A673 (cell line): Measurements from ENCODE around the gene KLHDC3. TPM values are rescaled to one million over a fixed set of nuclear protein-coding genes. Genes with fewer than 3 reads are reported as not detected.

Source experiments
- BruUV-seq: library from RNA; stranded (reverse); fragments of 400-500 nt; replicated peaks from 2 replicates; lab custom pipeline; 2021; lab: Mats Ljungman, UMichigan
- CTCF ChIA-PET: fragments of 300-600 bp; sonication (Branson Sonifier 250); formaldehyde crosslinking; loops from one replicate; lab custom pipeline; 2022; ENCODE audit warnings: antibody characterized with exemption; lab: Charles Lee
- POLR2A ChIA-PET: fragments of 300-600 bp; sonication (Branson Sonifier 250); formaldehyde crosslinking; loops from one replicate; lab custom pipeline; 2022; ENCODE audit warnings: antibody characterized with exemption; ENCODE audit not compliant: low non-redundant PET; lab: Charles Lee
- DNase-seq: peaks from one replicate; pipeline ENCODE4 v3.0.0-alpha.2; 2015; ENCODE audit warnings: low spot score
- H3K27ac ChIP-seq: fragments of 200-600 bp; sonication (generic); 2 replicates; pipeline ENCODE4 v1.5.1; 2016; ENCODE audit warnings: mixed run types, low read depth, mild to moderate bottlenecking, mixed read lengths, antibody characterized with exemption, low read length; ENCODE audit not compliant: poor library complexity, severe bottlenecking
- H3K27me3 ChIP-seq: fragments of 200-600 bp; sonication (generic); replicated peaks from 2 replicates; pipeline ENCODE4 v1.6.1; 2017; ENCODE audit warnings: mixed run types, low read depth, mild to moderate bottlenecking, mixed read lengths, antibody characterized with exemption, low read length; ENCODE audit not compliant: insufficient read depth, poor library complexity
- H3K36me3 ChIP-seq: fragments of 200-600 bp; sonication (generic); 2 replicates; pipeline ENCODE4 v1.6.1; 2016; ENCODE audit warnings: mixed run types, mild to moderate bottlenecking, mixed read lengths, antibody characterized with exemption, low read length; ENCODE audit not compliant: insufficient read depth, poor library complexity, severe bottlenecking
- H3K4me1 ChIP-seq: fragments of 200-600 bp; sonication (generic); 2 replicates; pipeline ENCODE4 v1.6.1; 2017; ENCODE audit warnings: mixed run types, mild to moderate bottlenecking, mixed read lengths, antibody characterized with exemption, low read length; ENCODE audit not compliant: insufficient read depth, poor library complexity, severe bottlenecking
- H3K4me3 ChIP-seq: fragments of 200-600 bp; sonication (generic); 2 replicates; pipeline ENCODE4 v1.5.1; 2016; ENCODE audit warnings: low read depth, mixed run types, mild to moderate bottlenecking, mixed read lengths, low read length; ENCODE audit not compliant: poor library complexity, severe bottlenecking
- H3K9me3 ChIP-seq: fragments of 200-600 bp; sonication (generic); 2 replicates; pipeline ENCODE4 v1.6.1; 2016; ENCODE audit warnings: mixed run types, low read depth, mild to moderate bottlenecking, mixed read lengths, antibody characterized with exemption, low read length; ENCODE audit not compliant: poor library complexity, severe bottlenecking
- EZH2 ChIP-seq: fragments of 200-600 bp; sonication (generic); IDR thresholded peaks from 2 replicates; pipeline ENCODE4 v1.6.1; 2017; ENCODE audit warnings: borderline replicate concordance, low read depth, mild to moderate bottlenecking, mixed read lengths, antibody characterized with exemption, low read length; ENCODE audit not compliant: poor library complexity, severe bottlenecking
- intact Hi-C: fragments of 100-400 bp; cut with micrococcal nuclease; formaldehyde crosslinking; loops from one replicate; pipeline ENCODE4 v1.10.0; 2022; ENCODE audit not compliant: unreplicated experiment
- total RNA-seq: library from RNA; stranded (reverse); gene quantifications from 2 replicates; pipeline ENCODE4 v1.2.3, GENCODE V29; 2021
- TF ChIP-seq, protein P1 (sequence below): fragments of 300-800, 200-600 bp; sonication (generic); conservative IDR thresholded peaks from 2 replicates; pipeline ENCODE4 v1.5.1; 2017; ENCODE audit warnings: low read depth, mild to moderate bottlenecking, antibody characterized with exemption, low read length, moderate library complexity, mixed read lengths

KLHDC3 gene
- total RNA-seq, 1 experiment from 2014 or later, result 90.1 TPM

DNA sequence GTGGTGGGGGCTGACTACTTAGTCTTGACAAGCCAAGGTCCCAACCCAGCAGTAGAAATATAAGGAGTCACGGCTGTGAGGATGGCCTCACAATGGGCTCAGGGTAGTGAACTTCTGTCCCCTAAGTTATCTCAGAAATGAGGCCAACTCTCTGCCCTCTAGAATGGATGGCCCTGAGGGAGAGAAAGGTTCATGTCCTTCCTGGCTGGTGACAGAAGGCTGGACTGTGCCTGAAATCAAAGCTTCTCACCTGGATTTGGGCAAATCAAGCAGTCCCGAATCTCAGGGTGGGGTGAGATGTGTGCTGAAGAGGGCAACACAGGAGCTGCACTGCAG is 20.1 kb downstream of the KLHDC3 start:
- ChIA-PET POLR2A (interaction anchor here (0.6 kb wide), 1 partner anchor 130 kb away, joined by 3 read pairs; no protein-coding TSS in a partner anchor), CTCF (no interaction called here)
- no TSS peak for BruUV-seq
- no peak for TF ChIP-seq EZH2
- TF ChIP-seq, protein P1, sequence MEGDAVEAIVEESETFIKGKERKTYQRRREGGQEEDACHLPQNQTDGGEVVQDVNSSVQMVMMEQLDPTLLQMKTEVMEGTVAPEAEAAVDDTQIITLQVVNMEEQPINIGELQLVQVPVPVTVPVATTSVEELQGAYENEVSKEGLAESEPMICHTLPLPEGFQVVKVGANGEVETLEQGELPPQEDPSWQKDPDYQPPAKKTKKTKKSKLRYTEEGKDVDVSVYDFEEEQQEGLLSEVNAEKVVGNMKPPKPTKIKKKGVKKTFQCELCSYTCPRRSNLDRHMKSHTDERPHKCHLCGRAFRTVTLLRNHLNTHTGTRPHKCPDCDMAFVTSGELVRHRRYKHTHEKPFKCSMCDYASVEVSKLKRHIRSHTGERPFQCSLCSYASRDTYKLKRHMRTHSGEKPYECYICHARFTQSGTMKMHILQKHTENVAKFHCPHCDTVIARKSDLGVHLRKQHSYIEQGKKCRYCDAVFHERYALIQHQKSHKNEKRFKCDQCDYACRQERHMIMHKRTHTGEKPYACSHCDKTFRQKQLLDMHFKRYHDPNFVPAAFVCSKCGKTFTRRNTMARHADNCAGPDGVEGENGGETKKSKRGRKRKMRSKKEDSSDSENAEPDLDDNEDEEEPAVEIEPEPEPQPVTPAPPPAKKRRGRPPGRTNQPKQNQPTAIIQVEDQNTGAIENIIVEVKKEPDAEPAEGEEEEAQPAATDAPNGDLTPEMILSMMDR, result no peak
- no peak overlapping the region for H3K27ac ChIP-seq
- no peaks in the 10 kb centered on the region for H3K27me3 ChIP-seq
- H3K4me3 ChIP-seq, result no peak overlapping the region
- no peak for DNase-seq
- H3K36me3 ChIP-seq, result peaks cover 50% of the 10 kb centered on the region
- intact Hi-C loops, result no loop called here
- H3K9me3 ChIP-seq, result no peaks in the 10 kb centered on the region
- H3K4me1 ChIP-seq, result no peaks in the 10 kb centered on the region

DNA sequence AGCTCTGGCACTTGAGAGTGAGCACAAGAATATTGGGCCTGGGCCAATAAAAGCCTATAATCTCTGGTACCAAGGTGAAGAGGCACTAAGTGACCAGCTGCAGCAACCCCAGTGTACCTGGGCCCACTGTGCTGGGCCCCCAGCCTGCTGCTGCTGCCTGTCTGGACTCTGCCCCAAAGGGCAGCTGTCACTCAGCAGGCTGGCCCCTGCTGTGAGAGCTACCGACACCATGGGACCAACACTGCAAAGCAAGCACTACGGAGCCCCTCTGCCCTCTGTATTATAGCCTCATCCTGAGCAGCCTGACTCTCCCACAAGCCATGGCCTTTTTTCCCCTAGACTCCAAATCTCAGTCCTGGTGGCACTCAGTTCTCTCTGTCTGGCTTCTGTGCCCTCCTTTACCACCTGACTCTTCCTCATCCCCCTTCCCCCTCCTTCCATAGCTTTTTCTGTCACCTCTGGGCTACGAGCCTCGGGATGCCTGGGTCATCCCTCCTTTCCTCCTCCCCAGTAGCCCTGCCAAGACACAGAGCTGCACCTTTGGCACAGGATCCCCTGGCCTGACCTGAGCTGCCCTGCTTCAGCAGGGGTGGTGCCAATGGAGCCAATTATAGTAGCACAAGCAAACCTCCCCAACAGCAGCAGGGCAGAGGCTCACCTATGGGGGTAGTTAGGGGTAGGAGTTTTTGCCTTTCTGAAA is 21.6 kb downstream of the KLHDC3 start:
- H3K4me1 ChIP-seq, result no peaks in the 10 kb centered on the region
- H3K27me3 ChIP-seq, result no peaks in the 10 kb centered on the region
- no peak overlapping the region for H3K4me3 ChIP-seq
- H3K9me3 ChIP-seq, result no peaks in the 10 kb centered on the region
- no peak for TF ChIP-seq EZH2
- TF ChIP-seq, protein P1, result no peak
- BruUV-seq, result no TSS peak
- CTCF ChIA-PET, result no interaction called here
- DNase-seq, result no peak
- intact Hi-C loops, result no loop called here
- H3K36me3 ChIP-seq, result peaks cover 49% of the 10 kb centered on the region
- H3K27ac ChIP-seq, result no peak overlapping the region
- POLR2A ChIA-PET, result no interaction called here

- H3K36me3 ChIP-seq, result peaks cover 53% of the 10 kb centered on the region
- no peaks in the 10 kb centered on the region for H3K27me3 ChIP-seq
- BruUV-seq, result no TSS peak
- H3K27ac ChIP-seq, result no peak overlapping the region
- H3K4me1 ChIP-seq, result no peaks in the 10 kb centered on the region
- no peak for TF ChIP-seq EZH2
- TF ChIP-seq, protein P1, result no peak
- ChIA-PET CTCF (no interaction called here), POLR2A (interaction anchor here (0.7 kb wide), 1 partner anchor 812 kb away, joined by 6 read pairs; no protein-coding TSS in a partner anchor)
- H3K4me3 ChIP-seq, result no peak overlapping the region
- intact Hi-C loops, result no loop called here
- no peaks in the 10 kb centered on the region for H3K9me3 ChIP-seq
- no peak for DNase-seq
These were observed 22.7 kb downstream of the KLHDC3 start for GRCh38 chr6:43036712-43037111.
